ENCODE results near the gene TMEM134.
"Not testable (repeated sequence)": the region's sequence is repeated elsewhere in the genome, so short reads cannot be mapped to it uniquely, and the experiment has no call there.

TMEM134 gene

GRCh38 chr11:67483831-67484665 is 15.0 kb upstream of the TMEM134 start:
- DNase-seq: no peak

DNA sequence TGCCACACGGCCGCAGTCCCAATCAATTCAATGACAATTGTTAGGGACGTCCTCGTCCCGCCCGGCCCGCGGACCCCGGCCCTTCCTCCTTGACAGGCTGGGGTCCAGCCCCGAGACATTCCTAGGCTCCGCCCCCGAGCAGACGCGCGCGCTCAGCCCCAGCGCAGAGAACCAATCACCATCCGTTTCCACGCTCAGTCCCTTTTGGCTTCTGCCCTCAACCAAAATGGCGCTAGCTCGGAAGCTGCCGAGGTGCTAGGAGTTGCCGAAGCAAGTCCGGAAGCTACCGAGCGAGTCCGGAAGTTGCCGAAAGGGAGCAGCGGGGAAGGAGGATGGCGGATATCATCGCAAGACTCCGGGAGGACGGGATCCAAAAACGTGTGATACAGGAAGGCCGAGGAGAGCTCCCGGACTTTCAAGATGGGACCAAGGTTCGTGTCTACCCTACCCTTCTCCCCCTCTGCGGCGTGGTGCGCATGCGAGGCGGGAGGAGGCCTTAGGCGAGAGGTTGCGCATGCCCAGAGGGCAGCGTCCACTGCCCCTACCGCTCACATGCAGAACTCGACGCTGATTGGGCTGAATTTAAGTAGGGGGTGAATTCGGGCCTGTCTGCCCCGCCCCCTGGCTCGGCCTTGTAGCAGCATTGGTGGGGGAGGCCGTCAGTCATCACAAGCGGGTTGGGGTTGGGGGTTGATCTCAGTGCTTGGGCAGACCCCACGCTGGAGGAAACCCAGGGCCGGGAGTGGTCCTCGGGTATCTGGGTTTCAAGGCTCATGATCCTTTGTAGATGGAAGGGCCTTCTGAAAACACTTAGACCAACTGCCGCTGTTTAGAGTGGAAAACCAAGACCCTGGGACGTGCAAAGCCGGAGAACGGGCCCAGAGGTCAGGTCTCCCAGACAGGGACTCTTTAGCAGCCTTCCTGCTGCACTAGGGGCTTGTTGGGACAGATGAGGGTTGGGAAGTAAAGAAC is 14.1 kb upstream of the TMEM134 start, which contains the start of gene AIP:
Gene AIP, plus strand, starts transcription at position 200 of the 972 bp plus-strand sequence. Its CDS starts 133 bp downstream, at position 333.
- DNase-seq: peak; percentile 90

- DNase-seq: no peak
Measured at GRCh38 chr11:67482275-67482826, 13.3 kb upstream of the TMEM134 start.

DNA sequence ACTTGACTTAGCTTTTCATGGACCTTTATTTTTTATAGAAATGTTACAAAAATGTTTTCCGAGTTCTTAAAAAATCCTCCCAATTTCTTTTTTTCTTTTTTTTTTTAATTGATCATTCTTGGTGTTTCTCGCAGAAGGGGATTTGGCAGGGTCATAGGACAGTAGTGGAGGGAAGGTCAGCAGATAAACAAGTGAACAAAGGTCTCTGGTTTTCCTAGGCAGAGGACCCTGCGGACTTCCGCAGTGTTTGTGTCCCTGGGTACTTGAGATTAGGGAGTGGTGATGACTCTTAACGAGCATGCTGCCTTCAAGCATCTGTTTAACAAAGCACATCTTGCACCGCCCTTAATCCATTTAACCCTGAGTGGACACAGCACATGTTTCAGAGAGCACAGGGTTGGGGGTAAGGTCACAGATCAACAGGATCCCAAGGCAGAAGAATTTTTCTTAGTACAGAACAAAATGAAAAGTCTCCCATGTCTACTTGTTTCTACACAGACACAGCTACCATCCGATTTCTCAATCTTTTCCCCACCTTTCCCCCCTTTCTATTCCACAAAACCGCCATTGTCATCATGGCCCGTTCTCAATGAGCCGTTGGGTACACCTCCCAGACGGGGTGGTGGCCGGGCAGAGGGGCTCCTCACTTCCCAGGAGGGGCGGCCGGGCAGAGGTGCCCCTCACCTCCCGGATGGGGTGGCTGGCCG is 8.4 kb upstream of the TMEM134 start:
- DNase-seq: not testable (repeated sequence)

DNA sequence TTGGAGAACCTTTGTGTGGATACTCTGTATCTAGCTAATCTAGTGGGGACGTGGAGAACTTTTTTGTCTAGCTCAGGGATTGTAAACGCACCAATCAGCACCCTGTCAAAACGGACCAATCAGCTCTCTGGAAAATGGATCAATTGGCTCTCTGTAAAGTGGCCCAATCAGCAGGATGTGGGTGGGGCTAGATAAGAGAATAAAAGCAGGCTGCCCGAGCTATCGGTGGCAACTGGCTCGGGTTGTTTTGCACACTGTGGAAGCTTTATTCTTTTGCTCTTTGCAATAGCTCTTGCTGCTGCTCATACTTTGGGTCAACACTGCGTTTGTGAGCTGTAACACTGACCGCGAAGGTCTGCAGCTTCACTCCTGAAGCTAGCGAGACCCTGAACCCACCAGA is 7.6 kb upstream of the TMEM134 start:
- DNase-seq: not testable (repeated sequence)

DNA sequence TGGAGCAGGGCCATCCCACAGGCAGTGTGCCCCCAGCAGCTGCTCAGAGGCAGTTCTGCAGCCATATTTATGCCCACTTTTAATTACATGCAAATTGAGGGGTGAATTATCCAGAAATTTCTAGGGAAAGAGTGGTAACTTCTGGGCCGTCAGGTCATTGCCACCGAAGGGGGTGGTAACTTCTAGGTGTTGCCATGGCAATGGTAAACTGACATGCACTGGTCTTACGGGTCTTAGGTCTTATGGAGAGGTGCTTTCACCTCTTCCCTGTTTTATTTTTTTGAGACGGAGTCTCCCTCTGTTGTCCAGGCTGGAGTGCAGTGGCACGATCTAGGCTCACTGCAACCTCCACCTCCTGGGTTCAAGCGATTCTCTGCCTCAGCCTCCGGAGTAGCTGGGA is 3.8 kb upstream of the TMEM134 start:
- no peak for DNase-seq

DNA sequence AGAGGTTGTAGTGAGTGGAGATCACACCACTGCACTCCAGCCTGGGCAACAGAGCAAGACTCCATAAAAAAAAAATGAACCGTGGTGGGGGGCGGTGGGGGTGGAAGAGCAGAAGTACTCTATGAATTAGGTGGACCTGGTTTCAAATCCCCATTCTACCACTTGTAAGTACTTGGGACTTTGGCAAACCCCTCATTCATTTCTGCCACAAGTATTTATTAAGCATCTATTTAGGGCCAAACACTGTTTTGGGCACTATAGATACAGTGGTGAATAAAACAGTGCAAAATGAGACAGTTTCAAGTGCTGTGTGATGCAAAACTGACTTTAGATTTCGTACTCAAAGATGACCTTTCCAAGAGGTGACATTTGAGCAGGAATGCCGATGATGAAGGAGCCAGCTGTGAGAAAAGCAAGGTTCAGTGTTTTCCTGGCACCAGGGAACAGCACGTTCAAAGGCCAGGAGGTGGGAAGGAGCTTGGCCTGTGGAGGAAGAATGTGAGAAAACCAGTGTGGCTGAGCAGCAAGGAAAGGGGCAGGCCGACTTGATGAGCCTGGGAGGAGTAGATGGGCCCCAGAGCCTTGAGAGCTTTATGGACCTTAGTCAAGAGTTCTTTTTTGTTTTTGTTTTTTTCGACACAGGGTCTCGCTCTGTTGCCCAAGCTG is 1.4 kb upstream of the TMEM134 start:
- no peak for DNase-seq

DNA sequence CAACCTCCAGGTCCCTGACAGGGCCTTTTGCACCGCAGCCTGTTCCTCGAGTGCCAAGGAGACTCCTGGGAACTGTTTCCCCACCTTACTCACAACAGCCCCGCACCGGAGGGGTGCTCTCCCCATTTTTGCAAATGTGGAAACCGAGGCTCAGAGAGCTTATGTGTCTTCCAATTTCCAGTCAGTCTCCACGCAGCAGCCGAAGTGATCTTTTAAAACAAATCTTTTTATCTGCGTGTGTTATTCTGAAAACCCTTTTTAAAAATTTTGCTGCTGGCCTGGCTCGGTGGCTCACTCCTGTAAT is 409 bp upstream of the TMEM134 start:
- no peak for DNase-seq

GRCh38 chr11:67468456-67468758 is 644 bp downstream of the TMEM134 start:
- no peak for DNase-seq

- DNase-seq: no peak
Measured at GRCh38 chr11:67468056-67468455, 995 bp downstream of the TMEM134 start.

DNA sequence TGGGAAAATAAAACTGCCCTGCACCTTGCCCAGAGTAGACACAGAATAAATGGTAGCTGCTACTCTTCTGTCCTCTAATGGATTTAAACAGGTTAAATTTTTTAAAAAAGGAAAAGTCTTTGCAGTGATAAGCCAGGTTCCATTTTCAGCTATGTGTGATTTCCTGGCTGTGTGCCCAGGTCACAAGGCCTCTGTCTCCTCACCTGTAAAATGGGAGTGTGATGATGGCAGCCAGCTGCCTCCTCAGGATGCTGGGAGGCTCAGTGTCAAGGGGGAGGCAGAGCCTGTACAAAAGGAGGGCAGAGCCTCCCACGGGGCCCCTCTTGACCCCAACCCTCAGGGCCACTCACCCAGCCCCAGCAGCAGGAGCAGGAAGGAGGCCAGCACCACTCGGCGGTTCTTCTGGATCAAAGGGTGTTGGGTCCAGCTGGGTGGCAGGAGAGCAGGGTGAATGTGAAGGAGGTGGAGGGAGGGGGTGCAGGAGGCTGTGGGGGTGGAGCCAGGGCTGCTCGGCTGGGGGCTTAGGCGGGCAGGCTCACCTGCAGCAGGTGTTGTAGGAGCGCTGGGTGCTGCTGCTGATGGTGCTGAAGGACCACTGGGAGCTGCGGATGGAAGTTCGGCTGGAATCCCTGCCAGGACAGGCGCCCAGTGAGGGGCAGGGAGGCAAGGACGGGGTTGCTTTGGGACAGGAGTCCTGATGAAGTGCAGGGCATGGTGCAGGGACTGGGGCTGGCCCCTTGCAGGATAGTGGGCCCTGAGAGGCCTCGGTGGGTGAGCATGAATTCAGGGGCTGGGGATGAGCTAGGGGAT is 1.9 kb downstream of the TMEM134 start:
- DNase-seq: no peak

GRCh38 chr11:67466367-67466766 is 2.7 kb downstream of the TMEM134 start:
- DNase-seq: no peak

- not testable (repeated sequence) for DNase-seq
Measured at GRCh38 chr11:67465530-67465929, 3.5 kb downstream of the TMEM134 start.

DNA sequence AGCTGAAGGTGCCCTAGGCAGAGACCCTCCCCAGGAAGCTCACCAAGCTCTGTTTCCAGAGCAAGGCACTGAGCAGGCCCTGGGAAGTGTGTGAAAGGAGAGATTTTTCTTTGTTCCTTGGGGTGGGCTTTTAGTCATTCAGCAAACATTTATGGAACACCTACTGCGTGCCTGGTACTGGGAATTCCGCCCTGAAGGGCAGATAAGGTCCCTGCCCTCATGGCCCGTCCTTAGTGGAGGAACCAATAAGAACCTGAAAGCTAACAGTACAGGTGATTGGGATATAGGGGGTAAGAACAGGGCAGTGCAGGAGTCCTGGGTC is 3.9 kb downstream of the TMEM134 start:
- no peak for DNase-seq

DNA sequence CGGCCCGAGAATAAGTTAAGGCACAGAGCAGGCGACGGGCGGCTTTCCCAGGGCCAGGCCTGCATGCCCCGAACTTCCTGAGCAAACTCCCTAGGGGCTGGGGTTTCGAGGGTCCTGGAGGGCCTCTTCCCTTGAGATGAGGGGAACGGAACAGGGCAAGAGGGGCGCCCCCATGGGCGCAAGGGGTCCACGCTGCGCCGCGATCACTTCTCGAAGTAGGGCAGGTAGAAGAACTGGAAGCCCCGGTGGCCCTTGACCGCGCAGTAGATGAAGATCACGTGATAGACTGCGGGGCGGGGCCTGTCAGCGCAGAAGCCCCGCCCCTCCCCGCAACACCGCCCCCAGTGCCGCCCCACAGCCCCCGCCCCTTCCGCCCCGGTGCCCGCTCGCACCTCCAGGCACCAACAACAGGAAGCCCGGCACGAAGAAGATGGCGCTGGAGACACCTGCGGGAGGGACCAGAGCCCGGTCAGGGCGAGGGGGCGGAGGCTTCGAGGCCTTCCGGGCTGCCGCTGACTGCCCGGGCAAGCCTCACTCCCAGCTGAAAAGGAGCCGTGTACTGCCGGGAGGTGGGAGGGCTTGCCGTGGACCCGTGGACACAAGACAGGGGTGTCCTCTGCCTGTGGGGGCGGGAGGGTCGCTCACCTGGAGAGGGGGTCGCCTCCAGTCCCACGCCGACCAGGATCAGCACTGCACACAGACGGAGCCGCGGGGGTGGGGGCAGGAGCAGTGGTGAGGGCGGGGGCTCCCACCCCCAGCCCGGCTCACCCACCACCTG is 4.5 kb downstream of the TMEM134 start:
- peak; percentile 3 for DNase-seq

DNA sequence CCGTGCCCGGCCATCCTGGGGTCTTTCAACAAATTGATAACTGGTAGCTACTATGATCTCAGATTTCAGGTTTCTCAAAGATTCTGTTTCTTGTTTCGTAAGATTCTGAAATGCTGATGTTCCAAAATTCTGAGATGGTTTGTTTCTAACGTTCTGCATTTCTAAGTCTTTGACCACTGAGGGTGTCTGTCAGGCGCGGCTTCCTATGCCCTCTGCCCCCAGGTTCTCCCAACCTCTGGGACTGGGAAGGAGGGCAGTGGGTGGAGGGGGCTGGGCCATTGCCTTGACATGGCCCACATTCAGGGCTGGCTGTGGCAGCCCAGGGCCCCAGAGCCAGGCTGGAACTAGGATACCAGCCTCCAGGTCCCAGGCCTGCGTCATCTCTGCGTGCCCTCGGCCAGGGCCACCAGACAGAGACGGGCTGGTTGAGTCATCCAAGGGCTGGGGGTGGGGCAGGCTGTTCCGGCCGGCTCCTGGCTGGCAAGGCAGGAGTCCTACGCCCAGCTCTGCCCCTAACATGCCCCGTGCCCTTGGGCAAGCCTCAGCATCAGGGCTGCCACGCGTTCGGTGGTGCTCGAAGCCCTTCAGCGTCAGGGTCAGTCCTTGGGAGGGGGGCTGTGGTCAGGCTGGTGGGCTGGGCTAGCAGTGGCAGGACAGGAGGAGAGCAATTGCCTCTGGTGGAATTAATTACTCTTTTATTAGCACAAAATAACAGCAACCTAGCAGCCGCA is 5.2 kb downstream of the TMEM134 start:
- DNase-seq: no peak

DNA sequence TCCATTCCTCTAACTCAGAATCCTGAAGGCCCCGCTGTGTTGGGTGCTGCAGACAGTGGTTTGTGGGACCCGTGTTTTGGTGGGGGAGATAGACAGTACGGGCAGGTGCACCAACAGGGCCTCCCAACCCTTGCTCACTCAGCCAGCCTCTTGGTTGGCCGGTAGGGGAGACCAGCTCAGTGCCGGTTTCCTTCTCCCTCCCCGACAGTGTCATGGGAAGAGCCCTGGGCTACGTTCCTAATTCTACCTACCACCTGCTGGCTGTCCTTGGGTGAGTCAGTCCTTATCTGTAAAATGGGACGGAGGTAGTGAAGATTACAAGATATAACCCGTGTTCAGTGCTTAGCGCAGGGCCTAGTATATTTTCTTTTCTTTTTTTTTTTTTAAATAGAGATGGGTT is 5.9 kb downstream of the TMEM134 start:
- no peak for DNase-seq

GRCh38 chr11:67458266-67458665 is 10.8 kb downstream of the TMEM134 start:
- no peak for DNase-seq

- DNase-seq: no peak
Measured at GRCh38 chr11:67457453-67457852, 11.6 kb downstream of the TMEM134 start.

GRCh38 chr11:67456068-67456705 is 12.9 kb downstream of the TMEM134 start:
- DNase-seq: no peak

Data from NCI-H1694 (cell line).